Gastrocnemius medialis (tissue), 4 donors: ENCODE data around the gene PUM1. TPM values are rescaled to one million over a fixed set of nuclear protein-coding genes. Genes with fewer than 3 reads are reported as not detected.

Source experiments
- ATAC-seq, 2 donors: fragments of 150-250 bp; one replicate each; pipeline ENCODE4 v1.9.1; 2016
- DNase-seq, 2 donors: peaks; one replicate each; pipeline ENCODE4 v3.0.0-alpha.2; 2019
- H3K27ac ChIP-seq, 4 donors: fragments of 200-600 bp; sonication (generic); 1 replicate in 1 of 4; 2 replicates in 3 of 4; pipeline ENCODE4 v1.5.1; 2016 to 2018; ENCODE audit warnings: mild to moderate bottlenecking in 2 of 4, moderate library complexity in 1 of 4
- H3K27me3 ChIP-seq, 3 donors: fragments of 200-600 bp; sonication (generic) in 2 of 3; 1 replicate in 1 of 3; 2 replicates in 2 of 3; pipeline versions ENCODE4 v1.5.1 to v1.6.0; 2016 to 2019; ENCODE audit warnings: mild to moderate bottlenecking in 1 of 3, moderate library complexity in 1 of 3
- H3K36me3 ChIP-seq, 2 donors: fragments of 200-600 bp; sonication (generic) in 1 of 2; one replicate each; pipeline ENCODE4 v1.5.1; 2017 to 2018
- H3K4me1 ChIP-seq, 2 donors: fragments of 200-600 bp; sonication (generic) in 1 of 2; one replicate each; pipeline ENCODE4 v1.5.1; 2016 to 2017; ENCODE audit warnings: mild to moderate bottlenecking in 2 of 2
- H3K4me3 ChIP-seq, 4 donors: fragments of 200-600 bp; sonication (generic) in 3 of 4; 1 replicate in 1 of 4; 2 replicates in 3 of 4; pipeline ENCODE4 v1.5.1; 2016 to 2019; ENCODE audit warnings: mild to moderate bottlenecking in 2 of 4
- H3K9me3 ChIP-seq, 3 donors: fragments of 200-600 bp; sonication (generic) in 2 of 3; 1 replicate in 1 of 3; 2 replicates in 2 of 3; pipeline ENCODE4 v1.5.1; 2016 to 2019
- POLR2A ChIP-seq, 2 donors: fragments of 450-650 bp; IDR thresholded peaks; one replicate each; pipeline ENCODE4 v1.6.1; 2017; ENCODE audit warnings: antibody characterized with exemption in 2 of 2, mild to moderate bottlenecking in 2 of 2, moderate library complexity in 2 of 2
- in situ Hi-C, 4 donors: fragments of 200-750 bp; cut with MboI; loops; one replicate each; pipeline versions ENCODE4 v1.15.0 to v1.8.0; 2017; ENCODE audit warnings: low sequenced_read_pairs in 4 of 4
- intact Hi-C: fragments of 100-400 bp; cut with DNase I; formaldehyde crosslinking; loops from one replicate; pipeline ENCODE4 v1.15.1; 2023; ENCODE audit warnings: low total_unique reads
- total RNA-seq, 4 donors: library from RNA; depleted of rRNA; stranded (reverse); fragments of >200 nt; gene quantifications; one replicate each; pipeline versions ENCODE4 v1.1.0 to v1.2.3, GENCODE V29; 2016
- TF ChIP-seq, protein P1 (sequence below), 5 experiments: fragments of 450-650 bp in 3 of 5; fragments of 200-600 bp in 2 of 5; sonication (generic) in 2 of 5; IDR thresholded peaks in 4 of 5; conservative IDR thresholded peaks in 1 of 5; 1 replicate in 4 of 5; 2 replicates in 1 of 5; pipeline ENCODE4 v1.5.1; 2016 to 2019; ENCODE audit warnings: antibody characterized with exemption in 5 of 5, mild to moderate bottlenecking in 3 of 5, moderate library complexity in 3 of 5

The PUM1 gene
- total RNA-seq, 4 donors from 2014 or later = 56.7 to 111 (median 76.4) TPM

- no peak overlapping the region for H3K4me3 ChIP-seq
These were observed 135.5 kb downstream of the PUM1 start for GRCh38 chr1:30929944-30930525.

GRCh38 chr1:30929135-30929889, 136.2 kb downstream of the PUM1 start:
- no peak for DNase-seq
- ATAC-seq = peak; percentile 59 to 61
- H3K36me3 ChIP-seq = peaks cover 0 to 16% of the 10 kb centered on the region in 2 donors
- TF ChIP-seq POLR2A (IDR thresholded peaks at IDR 0.05) = no peak
- TF ChIP-seq, protein P1, sequence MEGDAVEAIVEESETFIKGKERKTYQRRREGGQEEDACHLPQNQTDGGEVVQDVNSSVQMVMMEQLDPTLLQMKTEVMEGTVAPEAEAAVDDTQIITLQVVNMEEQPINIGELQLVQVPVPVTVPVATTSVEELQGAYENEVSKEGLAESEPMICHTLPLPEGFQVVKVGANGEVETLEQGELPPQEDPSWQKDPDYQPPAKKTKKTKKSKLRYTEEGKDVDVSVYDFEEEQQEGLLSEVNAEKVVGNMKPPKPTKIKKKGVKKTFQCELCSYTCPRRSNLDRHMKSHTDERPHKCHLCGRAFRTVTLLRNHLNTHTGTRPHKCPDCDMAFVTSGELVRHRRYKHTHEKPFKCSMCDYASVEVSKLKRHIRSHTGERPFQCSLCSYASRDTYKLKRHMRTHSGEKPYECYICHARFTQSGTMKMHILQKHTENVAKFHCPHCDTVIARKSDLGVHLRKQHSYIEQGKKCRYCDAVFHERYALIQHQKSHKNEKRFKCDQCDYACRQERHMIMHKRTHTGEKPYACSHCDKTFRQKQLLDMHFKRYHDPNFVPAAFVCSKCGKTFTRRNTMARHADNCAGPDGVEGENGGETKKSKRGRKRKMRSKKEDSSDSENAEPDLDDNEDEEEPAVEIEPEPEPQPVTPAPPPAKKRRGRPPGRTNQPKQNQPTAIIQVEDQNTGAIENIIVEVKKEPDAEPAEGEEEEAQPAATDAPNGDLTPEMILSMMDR (IDR thresholded peaks at IDR 0.05 in 4 of 5, conservative IDR thresholded peaks at IDR 0.05 in 1 of 5) = peak; percentile 55 to 69 (median 62)
- peak overlapping the region in 1 of 4 donors; percentile 3 for H3K27ac ChIP-seq
- no peaks in the 10 kb centered on the region for H3K27me3 ChIP-seq
- in situ Hi-C loops (no loop called here), intact Hi-C loops (loop anchor here (5.0 kb wide), 1 partner anchor 127 kb away; no protein-coding TSS in a partner anchor)
- peaks cover 8 to 13% of the 10 kb centered on the region in 2 donors for H3K4me1 ChIP-seq
- H3K9me3 ChIP-seq = no peaks in the 10 kb centered on the region
- no peak overlapping the region for H3K4me3 ChIP-seq

More at GRCh38 chr1:30929944-30930525, 135.5 kb downstream of the PUM1 start:
- no peaks in the 10 kb centered on the region for H3K9me3 ChIP-seq
- TF ChIP-seq POLR2A (IDR thresholded peaks at IDR 0.05) = no peak
- TF ChIP-seq, protein P1 (IDR thresholded peaks at IDR 0.05 in 4 of 5, conservative IDR thresholded peaks at IDR 0.05 in 1 of 5) = no peak
- H3K27me3 ChIP-seq = no peaks in the 10 kb centered on the region
- in situ Hi-C loops (no loop called here), intact Hi-C loops (loop anchor here (5.0 kb wide), 1 partner anchor 128 kb away; no protein-coding TSS in a partner anchor)
- peaks cover 0 to 23% of the 10 kb centered on the region in 2 donors for H3K36me3 ChIP-seq
- DNase-seq (no peak), ATAC-seq (peak in 1 of 2 donors; percentile 13)
- peaks cover 10 to 20% of the 10 kb centered on the region in 2 donors for H3K4me1 ChIP-seq
- no peak overlapping the region for H3K27ac ChIP-seq

DNA sequence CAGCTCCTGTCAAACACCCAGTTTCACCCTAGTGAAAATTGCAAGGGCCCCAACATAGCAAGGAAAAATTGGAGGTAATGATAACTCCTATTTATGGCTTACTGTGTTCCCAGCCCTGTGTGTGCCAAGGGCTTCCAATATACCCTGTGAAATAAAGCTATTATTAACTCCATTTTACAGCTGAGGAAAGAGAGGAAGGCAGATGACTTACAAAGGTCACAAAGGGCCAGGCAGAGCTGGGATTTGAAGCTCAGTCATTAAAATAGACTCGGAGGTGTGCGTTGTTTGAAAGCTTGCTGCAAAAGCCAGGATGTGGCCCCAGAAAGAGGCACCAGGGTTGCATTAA, 136.8 kb downstream of the PUM1 start:
- Histone ChIP-seq H3K4me3 (no peak overlapping the region), H3K27me3 (no peaks in the 10 kb centered on the region), H3K27ac (peak overlapping the region in 1 of 4 donors; percentile 3), H3K36me3 (peaks cover 0 to 10% of the 10 kb centered on the region in 2 donors), H3K9me3 (no peaks in the 10 kb centered on the region), H3K4me1 (peaks cover 5 to 9% of the 10 kb centered on the region in 2 donors)
- DNase-seq = no peak
- TF ChIP-seq, protein P1 (IDR thresholded peaks at IDR 0.05 in 4 of 5, conservative IDR thresholded peaks at IDR 0.05 in 1 of 5) = no peak
- no peak for TF ChIP-seq POLR2A (IDR thresholded peaks at IDR 0.05)
- intact Hi-C loops = loop anchor here (5.0 kb wide), 1 partner anchor 126 kb away; no protein-coding TSS in a partner anchor
- peak in 1 of 2 donors; percentile 30 for ATAC-seq
- in situ Hi-C loops = no loop called here

DNA sequence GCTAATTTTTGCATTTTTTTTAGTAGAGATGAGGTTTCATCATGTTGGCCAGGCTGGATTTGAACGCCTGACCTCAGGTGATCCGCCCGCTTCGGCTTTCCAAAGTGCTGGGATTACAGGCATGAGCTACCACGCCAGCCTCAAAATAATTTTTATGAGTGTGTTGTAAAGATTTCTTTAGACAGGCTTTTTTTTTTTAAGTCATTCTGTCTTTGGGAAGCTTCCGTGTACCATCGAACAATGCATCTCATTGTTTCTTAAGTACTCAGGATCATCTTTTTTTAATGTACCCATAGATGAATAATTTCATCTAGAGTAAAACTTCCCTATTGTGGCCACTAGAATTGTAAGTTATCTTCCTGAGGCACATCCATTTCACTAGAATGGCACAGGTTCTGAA, 137.3 kb downstream of the PUM1 start:
- H3K4me1 ChIP-seq = peaks cover 5 to 9% of the 10 kb centered on the region in 2 donors
- no peak for ATAC-seq
- in situ Hi-C loops = no loop called here
- no peak for DNase-seq
- no peaks in the 10 kb centered on the region for H3K27me3 ChIP-seq
- TF ChIP-seq POLR2A (IDR thresholded peaks at IDR 0.05) = no peak
- TF ChIP-seq, protein P1 (IDR thresholded peaks at IDR 0.05 in 4 of 5, conservative IDR thresholded peaks at IDR 0.05 in 1 of 5) = no peak
- peaks cover 0 to 6% of the 10 kb centered on the region in 2 donors for H3K36me3 ChIP-seq
- H3K27ac ChIP-seq = no peak overlapping the region
- intact Hi-C loops = loop anchor here (5.0 kb wide), 1 partner anchor 126 kb away; no protein-coding TSS in a partner anchor
- no peak overlapping the region for H3K4me3 ChIP-seq
- no peaks in the 10 kb centered on the region for H3K9me3 ChIP-seq
